GM18505 (cell line): ENCODE results near the gene CCDC192.

ENCODE experiments used
- ATAC-seq: cut with Tn5 transposase; IDR thresholded peaks from one replicate; pipeline ENCODE4 v1.9.1; 2021; ENCODE audit not compliant: unreplicated experiment
- POLR2A ChIP-seq: IDR thresholded peaks from 4 replicates; pipeline ENCODE4 v1.6.1; 2011; ENCODE audit warnings: borderline replicate concordance; ENCODE audit not compliant: insufficient read depth, insufficient read length; ENCODE audit errors: extremely low read depth

The CCDC192 gene

DNA sequence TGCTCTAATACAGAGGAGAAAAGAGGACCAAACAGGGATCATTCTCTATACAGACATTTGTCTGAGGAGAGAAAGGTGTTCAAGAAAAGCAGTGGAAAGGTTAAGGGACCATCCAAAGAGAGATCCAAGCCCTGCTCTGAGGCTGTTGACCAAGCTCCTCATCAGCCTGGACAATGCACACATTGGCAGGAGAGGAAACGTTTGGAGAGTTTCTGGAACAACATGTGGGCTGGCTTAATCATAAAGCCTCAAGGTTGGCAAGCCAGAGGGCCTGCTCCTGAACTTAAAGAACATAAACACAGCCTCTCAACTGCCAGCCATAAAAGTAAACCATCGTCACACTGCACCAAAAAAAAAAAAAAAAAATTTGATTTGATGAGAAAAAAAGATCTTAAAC, 196.0 kb downstream of the CCDC192 start:
- no peak for ATAC-seq
- TF ChIP-seq POLR2A, result no peak

DNA sequence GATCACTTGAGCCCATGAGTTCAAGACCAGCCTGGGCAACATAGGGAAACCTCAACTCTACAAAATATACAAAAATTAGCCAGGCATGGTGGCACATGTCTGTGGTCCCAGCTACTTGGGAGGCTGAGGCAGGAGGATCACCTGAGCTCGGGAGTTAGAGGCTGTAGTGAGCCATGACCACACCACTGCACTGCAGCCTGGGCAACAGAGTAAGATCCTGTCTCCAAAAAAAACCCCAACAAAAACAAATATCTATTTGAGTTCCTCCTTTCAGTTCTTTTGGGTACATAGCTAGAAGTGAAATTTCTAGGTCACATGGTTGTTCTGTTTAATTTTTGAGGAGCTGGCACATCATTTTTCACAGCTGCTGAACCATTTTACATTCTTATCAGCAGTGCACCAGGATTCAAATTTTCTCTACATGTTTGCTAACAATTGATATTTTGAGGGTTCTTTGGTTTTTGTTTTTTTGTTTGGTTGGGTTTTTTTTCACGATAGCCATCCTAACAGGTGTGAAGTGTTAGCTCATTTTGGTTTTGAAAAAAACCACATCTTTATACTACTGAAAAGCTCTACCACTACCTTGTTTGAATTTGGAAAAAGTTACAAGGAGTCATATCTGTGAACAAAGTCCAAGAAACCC, 203.5 kb downstream of the CCDC192 start:
- TF ChIP-seq POLR2A, result no peak
- no peak for ATAC-seq

GRCh38 chr5:127907907-127908306, 204.7 kb downstream of the CCDC192 start:
- TF ChIP-seq POLR2A, result no peak
- ATAC-seq, result no peak

DNA sequence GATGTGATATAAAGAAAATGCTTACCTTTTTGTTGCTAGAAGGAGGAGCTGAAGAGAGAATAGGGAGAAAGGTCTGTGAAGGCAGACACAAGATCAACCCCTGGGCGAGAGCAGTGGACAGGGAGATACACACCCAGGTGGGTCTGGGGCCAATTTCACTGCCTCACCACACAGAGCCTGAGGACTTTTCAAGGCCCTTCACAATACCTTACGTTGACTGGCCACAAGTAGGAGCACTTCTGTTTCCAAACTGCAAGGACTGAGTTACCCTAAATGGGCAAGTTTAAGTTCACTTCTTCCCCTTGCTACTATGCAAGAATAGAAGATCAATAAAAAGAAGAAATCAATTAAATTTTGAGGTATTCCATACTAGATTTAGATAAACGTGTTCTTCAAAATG, 205.9 kb downstream of the CCDC192 start:
- TF ChIP-seq POLR2A, result no peak
- ATAC-seq, result peak; percentile 91

- TF ChIP-seq POLR2A, result no peak
- no peak for ATAC-seq
Measured at GRCh38 chr5:127909821-127910220, 206.6 kb downstream of the CCDC192 start.

GRCh38 chr5:127910307-127910956, 207.2 kb downstream of the CCDC192 start:
- TF ChIP-seq POLR2A, result no peak
- ATAC-seq, result no peak

GRCh38 chr5:127911619-127912018, 208.4 kb downstream of the CCDC192 start:
- no peak for TF ChIP-seq POLR2A
- ATAC-seq, result no peak

DNA sequence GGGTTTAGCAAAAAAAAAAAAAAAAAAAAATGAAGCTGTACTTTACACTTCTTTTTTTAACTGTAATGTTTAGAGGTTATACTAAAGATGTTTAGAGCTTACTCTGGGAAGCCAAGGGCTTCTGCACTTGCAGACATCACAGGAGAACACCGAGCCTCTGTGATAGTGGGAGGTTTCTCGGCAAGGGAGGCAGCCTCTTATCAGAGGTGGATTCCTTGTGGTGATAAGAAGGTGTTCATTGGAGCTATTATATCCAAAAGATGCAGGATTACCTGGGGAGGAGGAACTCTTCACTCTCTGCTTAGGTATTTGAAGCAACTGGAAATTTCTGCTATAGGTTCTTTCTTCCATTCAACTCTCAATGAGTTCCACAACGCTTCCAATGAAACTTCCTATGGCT, 209.2 kb downstream of the CCDC192 start:
- ATAC-seq, result no peak
- no peak for TF ChIP-seq POLR2A

DNA sequence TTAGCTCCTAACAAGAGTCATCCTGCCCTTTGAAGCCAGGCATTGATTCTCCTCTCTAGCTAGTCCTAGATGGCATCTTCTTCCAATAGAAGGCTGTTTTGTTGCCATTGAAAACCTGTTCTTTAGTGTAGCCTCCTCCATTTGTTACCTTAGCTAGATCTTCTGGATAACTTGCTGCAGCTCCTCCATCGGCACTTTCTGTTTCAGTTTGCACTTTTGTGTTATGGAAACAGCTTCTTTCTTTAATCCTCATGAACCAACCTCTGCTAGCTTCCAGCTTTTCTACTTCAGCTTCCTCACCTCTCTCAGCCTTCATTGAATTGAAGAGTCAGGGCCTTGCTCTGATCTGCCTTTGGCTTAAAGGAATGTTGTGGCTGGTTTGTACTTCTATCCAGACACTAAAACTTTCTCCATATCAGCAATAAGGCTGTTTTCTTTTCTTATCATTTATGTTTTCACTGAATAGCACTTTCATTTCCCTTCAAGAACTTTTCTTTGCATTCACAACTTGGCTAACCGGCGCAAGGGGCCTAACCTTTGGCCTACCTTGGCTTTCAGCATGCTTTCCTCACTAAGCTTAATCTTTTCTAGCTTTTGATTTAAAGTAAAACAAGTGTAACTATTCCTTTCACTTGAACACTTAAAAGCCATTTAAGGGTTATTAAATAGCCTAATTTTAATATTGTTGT, 213.8 kb downstream of the CCDC192 start:
- ATAC-seq, result no peak
- TF ChIP-seq POLR2A, result no peak

GRCh38 chr5:127919006-127919796, 216.0 kb downstream of the CCDC192 start:
- no peak for ATAC-seq

DNA sequence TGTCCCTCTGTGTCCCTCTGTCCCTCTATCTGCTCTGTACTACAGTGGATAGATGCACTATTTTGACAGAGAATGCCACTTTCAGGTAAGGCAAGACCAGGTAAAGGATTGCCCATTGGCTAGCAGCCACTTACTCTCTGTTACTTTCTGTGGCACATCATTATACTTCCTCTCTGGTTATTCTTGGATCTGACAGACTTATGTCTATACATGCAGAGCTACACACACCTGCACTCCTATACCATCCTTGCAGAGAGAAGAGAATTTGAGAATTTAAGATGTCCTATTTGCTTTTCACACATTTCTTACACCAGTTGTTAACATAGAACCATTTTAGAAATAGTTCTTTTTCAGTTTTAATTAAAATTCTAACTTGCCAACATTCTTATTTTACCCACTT, 216.6 kb downstream of the CCDC192 start:
- TF ChIP-seq POLR2A, result no peak
- ATAC-seq, result no peak

More at GRCh38 chr5:127919006-127919796, 216.0 kb downstream of the CCDC192 start:
- TF ChIP-seq POLR2A, result no peak

GRCh38 chr5:127920936-127921335, 217.7 kb downstream of the CCDC192 start:
- no peak for ATAC-seq

GRCh38 chr5:127922603-127923002, 219.4 kb downstream of the CCDC192 start:
- ATAC-seq, result no peak
- TF ChIP-seq POLR2A, result no peak

More at GRCh38 chr5:127920936-127921335, 217.7 kb downstream of the CCDC192 start:
- no peak for TF ChIP-seq POLR2A

DNA sequence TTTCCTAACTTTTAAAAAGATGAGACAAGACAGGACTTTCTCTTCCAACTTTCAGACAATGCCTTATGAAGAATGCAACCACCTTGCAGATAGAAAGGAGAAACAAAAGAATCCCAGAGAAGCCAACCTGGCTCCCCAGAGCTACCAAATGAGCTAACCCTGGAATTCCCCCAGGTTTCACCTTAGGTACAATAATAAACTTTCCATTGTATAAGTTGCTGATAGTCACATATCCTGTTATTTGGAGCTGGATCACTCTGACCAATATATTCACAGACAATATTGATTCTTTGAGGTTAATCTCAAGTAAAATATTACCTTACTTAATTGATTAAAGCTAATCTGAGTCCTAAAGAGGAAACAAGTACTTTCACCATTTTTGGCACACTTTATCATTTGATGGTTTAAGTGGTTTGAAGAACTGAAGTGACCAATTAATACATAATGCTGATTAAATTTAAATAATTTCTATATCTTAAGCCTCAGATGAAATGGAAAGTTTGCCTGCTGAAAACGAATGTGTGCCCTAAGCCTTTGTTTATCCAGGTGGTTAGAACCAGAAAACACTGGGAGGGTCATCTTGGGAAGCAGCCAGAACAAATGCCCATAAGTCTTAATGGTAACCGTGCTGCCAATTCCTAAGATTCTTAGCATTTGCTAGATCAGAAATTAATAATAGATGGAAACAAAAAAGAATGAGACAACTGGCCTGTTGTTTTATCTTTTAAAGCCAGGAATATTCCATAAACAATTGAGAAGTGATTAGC, 220.8 kb downstream of the CCDC192 start:
- no peak for ATAC-seq
- TF ChIP-seq POLR2A, result no peak
